Heart left ventricle (tissue), 13 donors: ENCODE data around the gene UBL4A.

ENCODE experiments used
- POLR2A ChIP-seq, 2 donors: fragments of 450-650 bp; IDR thresholded peaks; one replicate each; pipeline ENCODE4 v1.6.1; 2017; ENCODE audit warnings: antibody characterized with exemption in 2 of 2, mild to moderate bottlenecking in 2 of 2, moderate library complexity in 2 of 2
- TF ChIP-seq, protein P1 (sequence below), 12 donors: fragments of 200-600 bp; sonication (generic) in 4 of 12; IDR thresholded peaks; one replicate each; pipeline versions ENCODE4 v1.5.0 to v1.8.0; 2018 to 2022; ENCODE audit warnings: antibody characterized with exemption in 12 of 12, mild to moderate bottlenecking in 5 of 12
- donor health status: ischemic (EF 13 %, LVEDD 7.1; RV severe dilation, severe dysfunction).
- donor health status: DM: no; HTN: yes; CAD: no.
- donor health status: DM: no; HTN: no; CAD: no.
- donor health status: ischemic (EF 25% LVEDD 6.9; RV normal size, moderate dysfunction).
- donor health status: ischemic (EF 25% LVEDD 5.7; RV mildly dilated, moderate dysfunction).
- donor health status: ischemic (EF 35%, LVEDD 5.7; RV mildly dilated, moderate dysfunction).
- donor health status: nonischemic (EF 11% LVEDD 7.7; RV severe dilation, severe dysfunction).
- donor health status: DM: yes; HTN: yes; CAD: no.
- donor health status: PGD.
- donor health status: ischemic (EF 29% LVEDD 5.4; RV normal size, mild dysfunction).
- donor health status: nonischemic (EF 23%, LVEDD 6.1; RV moderate dilation, normal function).

- TF ChIP-seq, protein P1, sequence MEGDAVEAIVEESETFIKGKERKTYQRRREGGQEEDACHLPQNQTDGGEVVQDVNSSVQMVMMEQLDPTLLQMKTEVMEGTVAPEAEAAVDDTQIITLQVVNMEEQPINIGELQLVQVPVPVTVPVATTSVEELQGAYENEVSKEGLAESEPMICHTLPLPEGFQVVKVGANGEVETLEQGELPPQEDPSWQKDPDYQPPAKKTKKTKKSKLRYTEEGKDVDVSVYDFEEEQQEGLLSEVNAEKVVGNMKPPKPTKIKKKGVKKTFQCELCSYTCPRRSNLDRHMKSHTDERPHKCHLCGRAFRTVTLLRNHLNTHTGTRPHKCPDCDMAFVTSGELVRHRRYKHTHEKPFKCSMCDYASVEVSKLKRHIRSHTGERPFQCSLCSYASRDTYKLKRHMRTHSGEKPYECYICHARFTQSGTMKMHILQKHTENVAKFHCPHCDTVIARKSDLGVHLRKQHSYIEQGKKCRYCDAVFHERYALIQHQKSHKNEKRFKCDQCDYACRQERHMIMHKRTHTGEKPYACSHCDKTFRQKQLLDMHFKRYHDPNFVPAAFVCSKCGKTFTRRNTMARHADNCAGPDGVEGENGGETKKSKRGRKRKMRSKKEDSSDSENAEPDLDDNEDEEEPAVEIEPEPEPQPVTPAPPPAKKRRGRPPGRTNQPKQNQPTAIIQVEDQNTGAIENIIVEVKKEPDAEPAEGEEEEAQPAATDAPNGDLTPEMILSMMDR (IDR thresholded peaks at IDR 0.05), result no peak
- no peak for TF ChIP-seq POLR2A (IDR thresholded peaks at IDR 0.05)
Measured at GRCh38 chrX:154488336-154489075, 2.1 kb upstream of the UBL4A start.
